HG03175 (cell line): ENCODE data around the gene VPS37C.
"Not testable (repeated sequence)": the region's sequence is repeated elsewhere in the genome, so short reads cannot be mapped to it uniquely, and the experiment has no call there.

Experiments used
- ATAC-seq: cut with Tn5 transposase; IDR thresholded peaks from one replicate; pipeline ENCODE4 v1.9.1; 2021; ENCODE audit warnings: mild to moderate bottlenecking, moderate library complexity; ENCODE audit not compliant: unreplicated experiment

VPS37C gene

DNA sequence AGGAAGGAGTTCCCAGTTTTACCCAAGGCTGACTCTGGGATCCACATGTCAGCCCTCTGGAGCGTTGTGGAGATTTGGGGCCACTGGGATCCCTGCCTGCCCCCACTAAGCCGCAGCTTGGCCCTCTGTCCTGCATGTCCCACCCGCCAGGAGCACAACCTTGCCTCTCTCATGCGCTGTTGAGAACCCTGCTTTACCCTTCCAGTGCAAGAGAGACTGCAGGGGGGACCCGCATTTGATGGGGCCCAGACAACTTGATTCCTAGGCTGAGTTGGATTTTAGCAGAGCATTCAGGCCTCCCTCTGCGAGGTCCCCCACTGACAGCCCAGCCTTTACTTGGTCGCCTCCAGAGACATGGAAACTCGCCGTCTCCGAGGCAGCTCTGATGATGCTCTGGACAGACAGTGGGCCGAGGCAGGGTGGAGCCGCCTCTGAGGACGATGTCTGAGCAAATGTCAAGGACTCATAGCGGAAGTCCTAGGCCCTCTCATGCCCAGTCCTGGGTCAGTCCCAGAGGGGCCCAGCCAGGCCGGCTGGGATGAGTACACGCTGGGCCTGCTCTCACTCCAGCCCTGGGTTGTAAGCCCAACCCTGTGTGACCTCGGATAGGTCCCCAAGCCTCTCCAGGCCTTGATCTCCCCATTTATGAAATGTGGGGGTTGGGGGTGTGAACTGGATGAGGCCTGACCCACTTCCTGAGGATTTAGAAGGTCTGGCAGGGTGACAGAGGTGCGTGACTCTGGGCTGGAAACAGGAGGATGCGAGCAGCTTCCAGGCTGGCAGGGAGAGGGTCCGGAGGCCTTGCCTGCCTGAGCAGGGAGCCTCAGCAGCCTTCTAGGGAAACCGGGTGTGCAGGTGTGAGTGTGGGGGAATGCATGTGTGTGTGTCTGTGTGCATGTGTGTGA is 58.3 kb downstream of the VPS37C start:
- no peak for ATAC-seq

GRCh38 chr11:61098778-61099177 is 62.4 kb downstream of the VPS37C start:
- no peak for ATAC-seq

DNA sequence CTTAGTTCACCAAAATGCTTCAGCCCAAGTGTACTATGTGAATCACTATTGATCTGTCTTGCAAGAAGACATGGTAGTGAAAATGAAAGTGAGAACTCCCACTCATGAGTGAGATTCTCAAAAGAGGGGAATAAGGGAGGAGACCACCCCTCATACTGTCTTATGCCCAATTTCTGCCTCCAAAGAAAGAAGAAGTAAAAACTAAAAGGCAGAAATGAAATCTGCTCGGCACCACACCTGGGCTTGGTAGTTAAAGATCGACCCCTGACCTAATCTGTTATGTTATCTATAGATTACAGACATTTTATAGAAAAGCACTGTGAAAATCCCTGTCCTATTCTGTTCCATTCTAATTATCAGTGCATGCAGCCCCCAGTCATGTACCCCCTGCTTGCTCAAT is 63.0 kb downstream of the VPS37C start:
- ATAC-seq: not testable (repeated sequence)

DNA sequence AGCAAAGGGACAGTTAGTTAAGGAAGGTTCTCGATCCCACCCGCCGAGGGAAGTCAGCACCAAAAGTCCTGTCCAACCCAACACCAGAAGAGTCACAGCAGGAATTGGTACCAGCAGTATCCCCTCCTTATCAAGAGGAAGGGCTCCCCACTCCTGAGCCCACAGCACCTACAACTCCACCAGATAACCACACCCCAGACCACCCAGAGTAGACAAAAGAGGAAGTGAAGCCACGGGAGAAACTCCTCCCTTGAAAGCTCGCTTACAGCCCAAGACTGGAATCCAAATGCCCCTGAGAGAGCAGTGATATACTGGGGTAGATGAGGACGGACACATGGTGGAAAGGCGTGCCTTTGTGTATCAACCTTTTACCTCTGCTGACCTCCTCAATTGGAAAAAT is 66.2 kb downstream of the VPS37C start:
- ATAC-seq: no peak

DNA sequence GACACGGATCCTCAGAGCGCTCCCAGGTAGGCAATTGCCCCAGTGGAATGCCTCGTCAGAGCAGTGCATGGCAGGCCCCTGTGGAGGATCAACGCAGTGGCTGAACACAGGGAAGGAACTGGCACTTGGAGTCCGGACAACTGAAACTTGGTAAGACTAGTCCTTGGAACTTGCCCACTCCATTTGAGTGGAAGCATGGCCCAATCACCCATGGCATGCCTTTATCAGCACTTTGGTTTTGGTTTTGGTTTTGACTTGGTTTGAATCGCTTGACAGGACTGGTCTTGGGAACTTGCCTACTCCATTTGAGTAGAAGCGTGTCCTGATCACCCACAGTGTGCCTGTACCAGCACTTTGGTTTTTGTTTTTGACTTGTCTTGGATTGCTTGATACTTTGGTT is 67.1 kb downstream of the VPS37C start:
- ATAC-seq: not testable (repeated sequence)

DNA sequence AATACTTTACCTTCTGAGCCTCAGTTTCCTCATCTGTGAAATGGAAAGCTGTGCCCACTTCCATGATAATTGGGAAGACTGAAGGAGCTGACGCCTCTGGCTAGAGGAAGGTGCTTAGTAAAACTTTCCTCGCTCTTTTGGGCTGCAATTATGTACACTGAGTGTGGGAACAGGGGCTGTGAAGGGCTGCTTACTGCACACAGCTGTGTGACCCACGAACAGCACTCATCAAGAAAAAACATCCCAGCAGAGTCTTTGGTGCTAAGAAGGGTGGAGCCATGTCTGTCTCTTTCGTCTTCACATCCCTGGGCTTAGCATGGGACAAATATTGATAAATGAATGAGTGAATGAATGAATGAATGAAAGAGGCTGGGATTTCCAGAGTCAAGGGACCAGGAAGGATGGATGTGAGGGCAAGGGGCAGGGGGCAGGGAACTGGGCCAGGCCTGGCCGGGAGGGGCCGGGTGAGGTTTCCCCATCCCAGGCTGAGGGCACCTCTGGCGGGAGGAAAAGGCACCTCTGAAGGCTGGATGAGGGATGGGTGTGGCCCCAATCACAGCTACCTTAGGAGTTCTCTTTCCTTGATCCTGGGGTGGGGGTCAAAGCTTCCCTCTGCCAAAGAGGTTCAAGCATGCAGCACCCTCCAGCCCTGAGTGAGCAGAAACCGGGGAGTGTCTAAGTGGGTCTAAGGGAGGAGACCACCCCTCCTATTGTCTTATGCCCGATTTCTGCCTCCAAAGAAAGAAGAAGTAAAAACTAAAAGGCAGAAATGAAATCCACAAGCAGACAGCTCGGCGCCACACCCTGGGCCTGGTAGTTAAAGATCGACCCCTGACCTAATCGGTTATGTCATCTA is 68.1 kb downstream of the VPS37C start:
- no peak for ATAC-seq

DNA sequence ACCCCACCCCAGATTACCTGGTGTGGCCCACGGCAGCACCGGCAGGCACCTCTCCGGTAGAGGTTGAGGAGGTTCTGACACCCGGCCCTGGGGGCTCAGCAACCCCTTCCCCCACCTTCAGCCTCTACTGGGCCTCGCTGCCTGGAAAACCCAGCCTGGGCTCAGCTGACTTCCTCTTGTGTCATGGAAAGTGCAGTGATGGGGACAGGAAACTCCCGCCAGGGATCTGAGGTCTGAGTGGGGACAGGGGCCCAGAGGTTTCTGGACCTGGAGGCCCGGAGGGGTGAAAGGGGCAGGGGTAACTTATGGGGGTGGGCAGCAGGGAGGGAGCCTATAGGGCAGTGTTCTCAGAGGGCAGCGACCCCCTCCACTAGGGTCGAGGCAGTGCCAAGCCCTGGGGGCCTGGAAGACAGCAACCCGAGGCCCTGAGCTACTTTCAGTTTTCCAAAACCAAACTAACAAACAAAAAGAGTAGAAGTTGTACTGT is 68.9 kb downstream of the VPS37C start:
- no peak for ATAC-seq

DNA sequence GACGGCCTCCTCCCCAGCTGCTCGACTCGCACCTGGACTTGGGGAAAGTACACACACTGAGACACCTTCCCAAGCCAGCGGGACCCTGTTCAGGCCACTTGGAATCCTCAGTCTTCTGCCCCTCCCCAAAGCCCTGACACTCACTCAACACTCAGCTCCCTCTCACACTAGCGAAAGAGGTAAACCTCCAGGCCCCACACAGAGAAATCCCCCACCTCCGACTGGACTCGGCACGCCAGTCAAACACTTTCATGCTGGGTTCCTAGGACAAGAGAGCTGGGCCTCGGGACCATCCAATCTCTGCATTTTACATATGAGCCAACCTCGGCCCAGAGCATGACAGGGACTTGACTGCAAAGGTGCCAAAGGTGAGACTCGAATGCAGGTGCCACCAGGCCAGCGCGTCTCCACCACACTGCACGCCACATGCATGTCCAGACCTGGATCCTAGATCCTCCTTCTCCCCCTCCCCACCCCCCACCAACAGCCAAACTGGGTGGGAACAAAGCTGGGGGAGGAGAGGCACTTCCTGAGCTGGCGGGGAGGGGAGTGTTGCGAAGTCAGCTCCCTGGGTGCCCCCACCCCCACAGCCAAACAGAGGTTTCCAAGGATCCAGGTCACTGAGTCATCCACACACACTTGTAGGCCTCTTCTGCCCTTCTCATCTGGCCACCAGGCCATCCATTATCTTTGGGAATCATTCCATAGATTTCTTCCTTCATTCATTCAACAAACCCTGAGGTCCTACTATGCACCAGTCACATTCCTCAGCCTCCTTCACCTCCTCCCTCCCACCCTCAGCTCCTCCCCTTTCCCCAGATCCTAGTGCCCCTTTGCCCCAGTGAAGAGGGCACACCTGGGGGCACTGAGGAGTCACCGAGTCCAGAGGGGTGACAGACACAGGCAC is 69.6 kb downstream of the VPS37C start:
- ATAC-seq: no peak

DNA sequence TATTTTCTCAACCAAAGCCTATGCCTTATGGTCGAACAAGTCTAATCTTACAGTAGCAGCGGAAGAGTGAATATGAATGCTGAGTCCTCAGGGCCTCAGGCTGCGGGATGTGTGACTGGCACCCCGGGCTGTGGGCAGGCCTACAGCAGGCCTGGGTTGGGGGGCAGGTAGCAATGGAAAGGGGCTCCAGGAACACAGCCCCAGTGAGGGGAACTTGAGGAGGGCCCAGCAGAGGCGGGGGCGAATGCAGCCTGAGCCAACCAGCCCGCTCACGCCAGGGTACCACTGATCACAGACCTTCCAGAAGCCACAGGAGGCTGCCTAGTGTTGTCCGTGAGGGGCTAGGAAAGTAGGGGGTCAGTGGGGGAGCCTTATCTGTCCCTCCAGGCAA is 70.2 kb downstream of the VPS37C start:
- no peak for ATAC-seq

DNA sequence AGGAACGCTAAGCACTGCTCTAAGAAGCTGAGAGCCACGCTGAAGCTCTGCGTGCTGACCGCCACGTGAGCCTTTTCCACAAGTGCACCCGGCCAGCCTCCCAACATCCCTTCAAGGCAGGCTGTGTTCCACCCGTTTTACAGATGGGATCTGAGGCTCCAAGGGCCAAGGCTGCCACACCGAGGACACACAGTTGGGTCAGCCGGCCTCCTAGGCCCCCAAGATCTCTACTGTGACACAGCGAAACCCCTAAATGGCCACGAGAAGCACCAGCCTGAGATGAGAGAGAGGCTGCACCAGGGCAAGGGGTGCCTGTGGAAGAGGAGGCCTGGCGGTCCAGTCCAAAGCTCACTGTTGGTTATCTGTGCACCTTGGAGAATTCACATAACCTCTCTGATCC is 70.7 kb downstream of the VPS37C start:
- ATAC-seq: no peak

DNA sequence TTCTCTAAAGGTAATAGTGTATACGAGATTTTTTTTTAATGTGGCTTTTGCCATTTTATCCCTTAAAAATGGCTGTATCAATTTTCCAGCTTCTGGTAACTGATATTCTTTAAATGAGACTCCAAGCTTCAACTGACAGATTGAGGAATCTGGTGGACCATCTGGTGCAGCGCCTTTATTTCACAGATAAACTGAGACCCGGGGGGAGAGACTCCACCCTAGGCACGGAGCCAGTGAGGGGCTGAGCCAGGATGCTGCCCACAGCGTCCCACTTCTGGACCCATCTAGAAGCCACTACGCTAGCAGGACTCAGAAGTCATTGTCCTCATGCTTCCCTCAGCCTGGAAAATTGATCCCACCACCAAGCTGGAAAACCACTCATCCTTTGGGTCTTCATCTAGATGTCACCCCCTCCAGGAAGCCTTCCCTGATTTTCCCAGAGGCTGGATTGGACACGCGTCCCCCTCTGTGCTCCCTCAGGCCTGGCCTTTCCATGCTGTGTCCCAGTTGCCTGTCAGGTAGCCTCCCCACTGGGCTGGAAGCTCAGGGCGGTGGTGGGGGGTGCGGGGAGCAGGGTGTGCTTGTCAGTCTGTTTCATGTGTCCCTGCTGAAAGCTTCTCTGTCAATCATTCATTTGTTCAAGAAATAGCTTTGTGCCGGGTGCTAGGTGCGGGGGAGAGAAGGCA is 71.3 kb downstream of the VPS37C start:
- ATAC-seq: no peak

DNA sequence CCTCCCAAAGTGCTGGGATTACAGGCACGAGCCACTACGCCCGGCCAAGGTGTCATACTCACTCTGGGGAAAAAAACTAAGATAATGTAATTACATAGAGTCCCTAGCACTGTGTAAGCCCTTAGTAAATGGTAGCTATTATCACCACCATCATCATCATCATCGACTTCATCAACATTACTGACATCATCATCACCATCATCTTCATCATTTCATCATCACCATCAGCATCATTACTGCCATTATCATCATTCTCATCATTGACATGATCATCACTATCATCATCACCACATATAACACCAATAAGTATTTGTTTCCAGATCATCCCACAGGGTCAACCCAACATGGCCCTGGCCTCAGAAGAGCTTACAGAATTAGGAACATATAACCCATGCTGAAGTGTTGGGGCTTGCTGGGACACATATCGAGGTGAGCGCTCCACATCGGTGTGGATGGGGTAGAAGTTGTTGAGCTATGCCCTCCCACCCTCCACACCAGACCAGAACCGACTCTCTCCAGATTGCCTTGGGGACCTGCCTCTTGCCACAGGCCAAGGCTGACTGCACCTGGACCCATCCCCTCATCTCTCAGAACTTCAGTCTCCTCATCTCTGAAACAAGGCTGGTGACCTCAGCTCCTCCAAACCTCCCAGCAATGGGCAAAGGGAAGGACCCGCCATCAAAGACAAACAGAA is 73.7 kb downstream of the VPS37C start:
- ATAC-seq: no peak

- ATAC-seq: no peak
Observed at GRCh38 chr11:61083601-61084147, 77.6 kb downstream of the VPS37C start.

GRCh38 chr11:61082931-61083531 is 78.2 kb downstream of the VPS37C start:
- no peak for ATAC-seq

DNA sequence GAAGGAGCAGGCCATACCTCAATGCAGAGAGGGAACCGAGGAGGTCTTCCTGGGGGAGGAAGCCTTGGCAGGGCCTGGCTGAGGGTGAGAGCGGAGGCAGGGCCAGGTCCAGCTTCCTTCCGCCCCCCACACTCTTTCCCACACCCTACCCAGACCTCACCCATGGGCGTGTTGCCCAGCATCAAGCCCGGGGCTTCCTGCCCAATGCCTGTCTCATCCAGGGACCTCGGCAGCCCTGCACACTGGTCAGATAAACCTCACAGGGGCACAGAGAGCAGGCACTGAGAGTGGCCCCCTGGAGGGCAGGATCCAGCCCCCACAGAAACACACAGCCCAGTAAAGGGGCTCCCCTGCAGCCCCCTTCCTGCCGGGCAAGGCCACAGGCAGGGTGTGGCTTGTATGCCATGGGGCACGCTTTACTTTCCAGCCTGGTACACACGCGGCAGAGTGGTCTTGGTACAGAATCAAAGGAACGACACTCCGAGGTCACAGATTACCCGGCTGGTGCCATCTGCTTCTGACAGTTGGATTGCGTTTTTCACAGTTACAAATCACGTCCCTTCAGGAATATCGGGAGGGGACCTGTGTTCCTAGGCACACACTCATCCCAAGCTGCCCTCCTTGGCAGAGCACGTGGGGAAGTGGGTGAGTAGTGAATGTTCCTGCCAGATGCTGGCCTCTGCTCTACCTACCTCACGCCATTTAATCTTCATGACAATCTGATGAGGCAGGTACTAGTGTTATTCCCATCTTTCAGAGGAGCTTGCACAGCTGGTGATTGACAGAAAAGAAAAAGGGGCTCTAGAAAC is 79.0 kb downstream of the VPS37C start:
- no peak for ATAC-seq

DNA sequence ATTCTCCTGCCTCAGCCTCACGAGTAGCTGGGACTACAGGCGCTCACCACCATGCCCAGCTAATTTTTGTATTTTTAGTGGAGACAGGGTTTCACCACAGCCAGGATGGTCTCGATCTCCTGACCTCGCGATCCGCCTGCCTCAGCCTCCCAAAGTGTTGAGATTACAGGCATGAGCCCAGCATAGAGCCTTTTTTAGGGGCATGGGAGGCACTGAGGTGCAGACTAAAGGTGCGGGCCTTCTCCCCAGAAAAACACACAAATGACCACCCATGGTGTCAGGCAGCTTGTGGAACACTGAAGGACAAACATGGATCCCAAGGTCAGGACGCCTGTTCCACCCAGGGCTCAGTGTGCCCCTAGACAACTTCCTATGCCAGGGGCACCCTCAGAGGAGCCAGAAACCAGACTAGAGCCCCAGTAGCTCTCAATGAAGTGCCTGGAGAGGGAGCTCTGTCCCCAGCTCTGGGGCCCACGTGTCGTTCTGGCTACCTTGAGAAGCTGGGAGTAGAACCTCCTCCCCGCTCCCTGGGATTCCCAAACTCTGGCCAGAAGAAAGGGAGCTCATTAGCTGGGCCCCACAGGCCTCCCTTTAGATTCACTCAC is 80.1 kb downstream of the VPS37C start:
- ATAC-seq: no peak

GRCh38 chr11:61080526-61080925 is 80.7 kb downstream of the VPS37C start:
- no peak for ATAC-seq
